NCI-H1092 treated with DMSO at 0.1 percent for 48 hours (cell line): ENCODE measurements around the gene PEX19.
"Not testable (repeated sequence)": the region's sequence is repeated elsewhere in the genome, so short reads cannot be mapped to it uniquely, and the experiment has no call there.

Experiments
- DNase-seq: peaks from one replicate; lab custom pipeline; 2025; lab: John Stamatoyannopoulos, UW

The PEX19 gene

GRCh38 chr1:160284782-160285344 lies at the start of gene PEX19:
PEX19 (minus strand) TSS chr1:160285133; CDS start chr1:160285124, 9 bp downstream.
- peak; percentile 92 for DNase-seq

DNA sequence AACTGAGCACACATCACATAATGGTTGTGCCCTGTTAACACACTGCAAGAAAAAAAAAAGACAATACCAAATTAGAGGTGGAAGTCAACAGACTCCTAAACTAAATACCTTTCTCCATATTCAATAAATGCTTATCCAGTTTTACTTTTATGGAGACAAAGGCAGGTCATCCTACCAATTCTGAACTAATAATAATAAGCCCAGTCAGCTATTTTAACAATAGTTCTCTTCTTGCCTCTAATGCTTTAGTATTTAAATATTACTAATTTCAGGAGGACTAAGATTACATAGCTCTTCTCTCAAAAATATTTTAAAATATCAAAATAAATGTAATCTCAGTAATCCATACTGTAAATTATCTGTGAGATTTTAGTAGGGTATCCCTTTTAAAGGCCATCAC lies 47.6 kb upstream of the PEX19 start:
- no peak for DNase-seq

GRCh38 chr1:160330119-160330518 lies 45.2 kb upstream of the PEX19 start:
- no peak for DNase-seq

DNA sequence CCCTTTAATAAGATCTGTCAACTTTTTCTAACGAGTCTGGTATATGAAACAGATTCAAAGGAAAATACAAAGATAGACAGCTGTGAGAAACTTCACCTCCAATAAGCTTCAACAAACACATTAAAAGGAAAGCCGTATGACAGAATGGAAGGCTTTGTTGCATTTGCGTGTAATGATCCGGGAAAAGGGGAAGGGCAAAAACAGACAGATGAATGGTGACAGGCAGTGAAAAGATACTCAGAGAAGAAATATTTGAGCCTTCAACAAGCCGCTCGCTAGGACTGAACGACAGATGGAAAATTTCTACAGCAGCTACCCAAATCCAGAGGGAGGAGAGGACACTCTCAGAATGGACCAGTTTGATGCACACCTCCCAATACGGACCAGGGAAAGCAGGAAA lies 43.3 kb upstream of the PEX19 start:
- DNase-seq: peak; percentile 21

DNA sequence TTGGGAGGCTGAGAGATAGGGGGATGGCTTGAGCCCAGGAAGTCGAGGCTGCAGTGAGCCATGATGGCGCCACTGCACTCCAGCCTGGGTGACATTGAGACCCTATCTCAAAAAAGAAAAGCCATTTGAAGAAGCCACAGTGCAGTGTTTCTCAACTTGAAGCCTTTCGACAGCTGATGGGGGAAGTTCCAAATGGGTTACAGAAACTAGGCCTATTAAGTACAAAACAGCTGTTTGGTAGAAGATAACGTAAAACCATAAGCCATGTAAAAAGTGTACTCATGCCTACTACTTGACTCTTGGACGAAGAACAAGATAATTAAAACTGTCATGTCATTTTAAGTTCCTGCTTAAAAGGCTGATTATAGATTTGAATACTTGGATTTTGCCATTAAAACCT lies 41.5 kb upstream of the PEX19 start:
- no peak for DNase-seq

DNA sequence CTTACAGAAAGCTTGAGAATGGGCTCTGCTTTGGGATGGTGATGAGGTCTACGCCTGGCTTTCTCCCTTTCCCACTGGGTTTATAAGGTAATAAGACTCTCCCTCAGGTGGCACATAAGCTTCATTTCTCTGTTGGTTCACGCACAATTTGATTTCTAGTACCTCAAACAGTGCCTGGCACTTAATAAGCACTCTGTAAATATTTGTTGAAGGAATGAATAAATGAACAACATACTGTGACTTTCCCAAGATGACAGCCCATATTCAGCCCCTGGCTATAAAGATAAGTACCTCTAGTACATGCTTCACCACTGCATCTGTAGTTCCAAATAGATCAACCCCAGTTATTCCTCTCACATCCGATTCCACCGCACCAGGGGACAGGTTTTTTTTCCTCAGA lies 40.3 kb upstream of the PEX19 start:
- peak; percentile 99 for DNase-seq

- DNase-seq: no peak
Observed at GRCh38 chr1:160322831-160323230, 37.9 kb upstream of the PEX19 start.

- no peak for DNase-seq
Observed at GRCh38 chr1:160315359-160315758, 30.4 kb upstream of the PEX19 start.

DNA sequence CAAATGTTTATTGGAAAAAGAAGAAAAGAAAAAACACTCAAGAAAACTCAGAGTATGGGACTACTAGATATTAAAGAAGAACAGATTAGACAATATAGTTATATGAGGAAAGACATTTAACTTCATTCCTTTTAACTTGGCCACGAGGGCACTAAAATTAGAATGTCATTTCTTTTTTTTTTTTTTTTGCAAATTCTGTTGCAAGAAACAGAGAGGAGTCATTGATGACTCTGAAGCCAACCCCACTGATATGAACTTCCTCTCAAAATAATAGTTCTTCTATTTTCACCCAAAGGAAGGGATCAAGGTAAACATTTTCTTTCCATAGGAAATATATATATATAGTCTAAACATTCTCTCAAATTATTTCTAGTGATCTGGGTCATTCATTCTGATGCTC lies 24.6 kb upstream of the PEX19 start:
- DNase-seq: no peak

- DNase-seq: no peak
Observed at GRCh38 chr1:160309185-160309557, 24.2 kb upstream of the PEX19 start.

DNA sequence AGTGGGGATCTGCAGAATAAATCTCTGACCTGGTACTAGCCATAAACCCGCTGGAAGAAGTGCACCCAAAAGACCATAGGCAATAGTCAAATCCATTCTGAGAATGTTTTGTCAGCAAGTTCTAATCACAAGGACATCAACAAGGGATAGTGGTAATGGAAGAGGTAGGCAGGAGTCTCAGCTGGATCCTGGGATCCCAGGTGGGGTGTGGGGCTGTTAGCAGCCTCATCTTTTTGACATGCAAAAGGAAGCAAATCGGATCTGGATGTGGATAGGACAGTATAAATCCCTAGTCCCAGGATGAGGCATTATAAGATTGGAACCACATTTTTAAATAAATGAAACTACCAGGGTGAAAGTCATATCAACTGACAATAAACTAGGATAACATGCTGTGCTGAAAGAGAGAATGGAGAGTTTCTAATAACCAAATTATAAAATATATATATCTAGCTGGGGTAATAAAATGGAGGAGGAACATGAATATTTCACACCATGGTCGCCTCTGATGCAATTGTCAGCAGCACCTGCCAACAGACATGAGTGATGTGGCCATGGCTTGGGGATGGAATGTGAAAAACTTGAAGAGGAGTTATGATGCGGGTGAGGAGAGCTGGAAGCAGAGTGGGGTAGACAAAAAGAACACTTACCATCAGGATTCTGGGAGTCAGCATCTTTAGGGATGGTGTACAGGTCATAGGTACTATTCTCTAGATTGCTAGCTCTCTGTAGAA lies 23.7 kb upstream of the PEX19 start:
- no peak for DNase-seq

DNA sequence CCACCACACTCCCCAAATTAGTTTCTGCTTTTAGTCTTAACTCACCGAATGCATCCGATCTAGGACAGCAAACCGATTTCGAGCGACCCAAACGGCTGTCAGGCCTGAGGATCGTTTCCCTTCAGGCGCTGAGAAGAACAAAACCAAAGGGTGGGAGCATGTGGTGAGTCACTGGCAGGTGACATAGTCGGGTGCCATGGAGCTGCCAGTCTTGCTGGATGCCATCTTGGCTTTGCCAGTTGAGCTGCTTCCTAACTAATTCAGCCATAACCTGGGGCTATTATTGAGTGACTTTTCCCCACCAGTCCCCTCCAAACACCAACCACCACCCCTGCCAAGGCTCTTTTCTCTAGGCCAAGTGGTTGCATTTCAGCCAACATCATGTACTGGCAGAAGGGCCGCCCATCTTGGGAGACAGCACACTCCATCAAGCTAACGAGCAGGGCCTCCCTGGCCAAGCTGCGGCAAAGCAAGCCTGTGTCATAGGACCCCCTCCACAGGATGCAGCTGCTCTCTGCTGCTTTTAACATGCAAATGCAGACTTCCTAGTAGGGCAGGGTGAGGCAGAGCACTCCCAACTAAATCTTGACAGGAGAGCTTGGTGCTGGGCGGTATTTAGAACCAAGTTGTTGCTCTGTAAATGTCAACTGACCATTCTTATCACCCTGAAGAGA lies 22.3 kb upstream of the PEX19 start:
- no peak for DNase-seq

DNA sequence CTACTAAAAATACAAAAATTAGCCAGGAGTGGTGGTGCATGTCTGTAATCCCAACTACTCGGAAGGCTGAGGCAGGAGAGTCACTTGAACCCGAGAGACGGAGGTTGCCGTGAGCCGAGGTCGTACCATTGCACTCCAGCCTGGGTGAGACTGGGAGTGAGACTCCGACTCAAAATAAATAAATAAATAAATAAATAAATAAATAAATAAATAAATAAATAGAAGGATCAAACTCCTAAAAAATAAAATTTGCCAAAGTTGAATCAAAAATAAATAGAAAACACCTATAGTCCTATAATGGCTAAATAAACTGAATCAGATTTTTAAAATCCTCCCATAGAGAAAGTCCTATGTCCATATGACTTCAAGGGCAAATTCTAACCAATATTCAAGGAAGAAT lies 15.2 kb upstream of the PEX19 start:
- no peak for DNase-seq

- no peak for DNase-seq
Observed at GRCh38 chr1:160296036-160296435, 11.1 kb upstream of the PEX19 start.

GRCh38 chr1:160293020-160293968 lies 8.4 kb upstream of the PEX19 start:
- no peak for DNase-seq

DNA sequence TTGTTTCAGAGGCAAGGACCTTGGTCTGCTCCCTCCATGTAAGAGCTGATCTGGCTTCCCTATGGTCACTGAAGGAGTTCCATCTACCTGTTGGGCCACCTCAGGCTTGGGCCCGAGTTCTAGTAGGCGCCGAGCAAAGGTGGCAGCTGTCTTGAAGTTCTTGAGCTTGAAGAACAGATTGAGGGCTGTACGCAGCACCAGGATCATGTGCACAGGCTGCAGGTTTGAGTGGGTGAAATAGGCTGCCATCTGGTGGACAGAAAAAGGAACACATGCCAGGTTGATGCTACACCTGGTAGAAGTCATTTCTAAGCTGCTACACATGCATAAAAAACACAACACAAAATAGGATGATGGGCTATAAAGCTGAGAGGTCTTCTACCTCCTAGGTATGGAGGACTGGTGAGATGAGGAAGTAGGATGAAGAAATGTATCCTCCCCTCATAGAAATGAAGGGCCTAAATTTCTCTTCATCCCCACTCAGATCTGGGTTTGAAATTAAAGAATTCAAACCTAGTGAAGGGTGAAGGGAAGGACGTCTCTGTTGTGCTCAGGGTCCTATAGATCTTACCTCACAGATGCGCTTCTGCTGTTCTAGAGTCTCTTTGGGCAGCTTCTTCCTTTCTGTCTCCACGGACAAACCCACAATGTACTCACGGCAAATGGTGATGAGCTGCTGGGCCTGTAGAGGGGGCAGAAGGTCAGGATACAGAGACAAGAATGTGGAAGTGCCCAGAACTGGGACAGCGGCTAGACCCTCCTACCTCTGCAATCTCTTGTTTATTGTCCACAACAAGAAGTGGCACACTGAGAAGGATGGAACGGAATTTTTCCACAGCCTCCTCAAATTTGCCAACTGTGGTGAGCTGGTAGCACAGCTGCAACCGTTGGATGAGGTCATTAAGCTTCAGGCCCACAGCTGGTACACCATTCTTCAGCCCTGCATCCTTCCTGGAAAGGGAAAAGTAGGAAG lies 6.6 kb upstream of the PEX19 start:
- peak; percentile 63 for DNase-seq

DNA sequence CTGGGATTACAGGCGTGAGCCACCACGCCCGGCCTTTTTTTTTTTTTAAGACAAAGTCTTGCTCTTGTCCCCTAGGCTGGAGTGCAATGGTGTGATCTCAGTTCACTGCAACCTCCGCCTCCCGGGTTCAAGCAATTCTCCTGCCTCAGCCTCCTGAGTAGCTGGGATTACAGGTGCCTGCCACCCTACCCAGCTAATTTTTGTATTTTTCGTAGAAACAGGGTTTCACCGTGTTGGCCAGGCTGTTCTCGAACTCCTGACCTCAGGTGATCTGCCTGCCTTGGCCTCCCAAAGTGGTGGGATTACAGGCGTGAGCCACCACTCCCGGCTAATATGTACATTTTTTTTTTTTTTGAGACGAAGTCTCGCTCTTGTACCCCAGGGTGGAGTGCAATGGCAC lies 2.8 kb upstream of the PEX19 start:
- not testable (repeated sequence) for DNase-seq

DNA sequence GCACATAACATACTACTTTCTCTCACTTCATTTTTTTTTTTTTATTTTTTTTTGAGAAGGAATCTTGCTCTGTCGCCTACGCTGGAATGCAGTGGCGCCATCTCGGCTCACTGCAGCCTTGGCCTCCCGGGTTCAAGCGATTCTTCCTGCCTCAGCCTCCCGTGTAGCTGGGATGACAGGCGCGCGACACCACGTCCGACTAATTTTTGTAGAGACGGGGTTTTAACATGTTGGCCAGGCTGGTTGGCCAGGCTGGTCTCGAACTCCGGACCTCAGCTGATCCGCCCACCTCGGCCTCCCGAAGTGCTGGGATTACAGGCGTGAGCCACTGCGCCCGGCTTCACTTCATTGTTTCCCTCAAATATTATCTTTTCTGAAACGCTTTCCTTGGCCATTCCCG lies 573 bp upstream of the PEX19 start:
- DNase-seq: no peak

DNA sequence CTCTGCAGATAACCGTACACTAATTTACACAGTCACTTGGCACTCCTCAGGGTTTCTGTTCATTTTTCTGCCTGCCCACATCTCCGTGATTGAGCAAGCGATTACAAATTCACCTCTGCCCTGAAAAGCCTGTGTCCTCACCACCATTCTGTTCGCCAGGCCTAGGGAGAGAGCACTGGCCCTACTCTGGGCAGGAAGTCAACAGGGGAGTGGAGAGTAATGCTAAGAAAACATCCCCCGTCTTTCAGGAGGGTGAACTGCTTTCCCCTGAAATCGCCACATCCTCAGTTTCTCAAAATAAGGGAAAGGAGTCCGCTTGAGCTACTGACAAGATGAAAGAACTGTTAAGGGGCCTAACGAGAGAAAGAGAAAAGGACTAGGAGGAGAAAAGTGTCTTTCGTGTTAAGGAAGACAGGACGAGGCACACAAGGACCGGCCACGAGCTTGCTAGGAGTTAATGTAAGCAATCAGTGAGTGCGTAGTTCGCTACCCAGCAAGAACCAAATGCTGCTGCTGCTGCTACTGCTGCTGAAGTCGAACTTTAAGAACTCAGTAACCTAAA lies 632 bp downstream of the PEX19 start:
- no peak for DNase-seq

DNA sequence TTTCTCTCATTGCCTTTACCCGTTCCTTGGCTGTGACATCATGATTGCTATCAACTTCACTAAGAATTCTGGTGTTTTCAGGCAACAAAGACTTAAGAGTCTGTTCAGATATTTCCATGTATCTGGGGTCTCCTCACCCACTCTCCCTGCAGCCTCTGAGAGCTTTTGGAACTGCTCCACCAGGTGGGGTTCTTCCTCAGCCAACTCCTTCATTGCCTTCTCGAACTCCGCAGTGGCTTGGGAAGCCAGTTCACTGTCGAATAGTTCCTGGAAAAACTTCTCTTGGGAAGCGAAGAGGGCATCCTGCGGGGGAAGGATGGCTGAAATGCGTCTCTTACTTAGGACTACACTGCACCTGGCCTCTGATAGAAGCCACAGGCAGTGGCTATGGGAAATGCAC lies 2.1 kb downstream of the PEX19 start:
- DNase-seq: no peak

- no peak for DNase-seq
Observed at GRCh38 chr1:160277987-160278386, 6.9 kb downstream of the PEX19 start.
